ENCODE measurements around the gene SCMH1.

GRCh38 chr1:41167667-41168066 lies 74.4 kb downstream of the SCMH1 start:
- TF ChIP-seq CEBPB (IDR thresholded peaks at IDR 0.05; ENCODE audit: low read depth, low read length) (no peak), CTCF (conservative IDR thresholded peaks at IDR 0.05; ENCODE audit: low read depth, low read length) (no peak), RCOR1 (IDR thresholded peaks at IDR 0.05; ENCODE audit: insufficient replicate concordance, low read length) (no peak), POLR2A (IDR thresholded peaks at IDR 0.05; ENCODE audit: low read depth, low read length) (no peak), SMC3 (IDR thresholded peaks at IDR 0.05; ENCODE audit: low read depth, low read length) (no peak), RAD21 (IDR thresholded peaks at IDR 0.05; ENCODE audit: low read length) (no peak), RFX5 (IDR thresholded peaks at IDR 0.05; ENCODE audit: low read depth, low read length) (no peak), MXI1 (IDR thresholded peaks at IDR 0.05; ENCODE audit: borderline replicate concordance, low read depth, low read length) (no peak), MAZ (IDR thresholded peaks at IDR 0.05; ENCODE audit: borderline replicate concordance, low read depth, low read length) (no peak), ELK1 (IDR thresholded peaks at IDR 0.05; ENCODE audit: borderline replicate concordance, low read depth, low read length) (no peak), USF2 (IDR thresholded peaks at IDR 0.05; ENCODE audit: low read depth, low read length) (no peak)

Measured in IMR-90 (cell line).